Ecto neural progenitor cell (in vitro differentiated cells): ENCODE measurements around the gene KIF17.

ENCODE experiments used
- DNase-seq: peaks from one replicate; pipeline ENCODE4 v3.0.0-alpha.2; 2018; ENCODE audit warnings: low spot score

Gene KIF17

GRCh38 chr1:20625176-20626097, 92.4 kb downstream of the KIF17 start:
- no peak for DNase-seq

GRCh38 chr1:20624709-20625108, 93.1 kb downstream of the KIF17 start:
- DNase-seq: no peak

DNA sequence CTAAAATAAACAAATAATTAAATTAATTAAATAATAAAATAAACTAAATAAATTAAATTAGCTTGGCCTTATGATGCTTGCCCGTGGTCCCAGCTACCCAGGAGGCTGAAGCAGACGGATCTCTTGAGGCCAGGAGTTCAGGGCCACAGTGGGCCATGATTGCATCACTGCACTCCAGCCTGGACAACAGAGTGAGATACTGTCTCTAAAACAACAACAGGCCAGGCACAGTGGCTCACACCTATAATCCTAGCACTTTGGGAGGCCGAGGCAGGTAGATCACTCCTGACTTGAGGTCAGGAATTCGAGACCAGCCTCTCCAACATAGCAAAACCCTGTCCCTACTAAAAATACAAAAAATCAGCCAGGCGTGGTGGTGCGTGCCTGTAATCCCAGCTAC, 96.8 kb downstream of the KIF17 start:
- no peak for DNase-seq

- DNase-seq: no peak
Measured at GRCh38 chr1:20619999-20620398, 97.8 kb downstream of the KIF17 start.

- DNase-seq: no peak
Measured at GRCh38 chr1:20618550-20618949, 99.3 kb downstream of the KIF17 start.

- no peak for DNase-seq
Measured at GRCh38 chr1:20616847-20617487, 100.8 kb downstream of the KIF17 start.

- DNase-seq: no peak
Measured at GRCh38 chr1:20615946-20616846, 101.6 kb downstream of the KIF17 start.

DNA sequence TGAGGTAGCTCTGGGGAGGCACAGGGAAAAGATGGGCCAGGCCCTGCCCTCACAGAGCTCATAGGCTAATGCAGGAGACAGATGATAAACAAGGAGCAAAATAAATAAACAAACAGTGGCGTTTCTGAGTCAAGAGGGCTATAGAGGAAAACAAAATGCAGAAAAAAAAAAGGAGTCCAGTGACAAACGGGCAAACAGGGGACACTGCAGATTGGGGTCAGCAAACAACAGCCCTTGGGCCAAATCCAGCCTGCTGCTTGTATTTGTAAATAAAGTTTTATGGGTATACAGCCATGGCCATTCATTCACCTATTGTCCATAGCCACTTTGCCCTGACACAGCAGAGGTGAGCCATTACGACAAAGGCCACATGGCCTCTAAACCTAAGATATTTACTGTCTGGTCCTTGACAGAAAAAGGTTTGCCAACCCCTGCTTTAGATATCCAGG, 103.7 kb downstream of the KIF17 start:
- no peak for DNase-seq
